Measurements from ENCODE around the gene MEX3A.
"Not testable (repeated sequence)": the region's sequence is repeated elsewhere in the genome, so short reads cannot be mapped to it uniquely, and the experiment has no call there.

Gene MEX3A

DNA sequence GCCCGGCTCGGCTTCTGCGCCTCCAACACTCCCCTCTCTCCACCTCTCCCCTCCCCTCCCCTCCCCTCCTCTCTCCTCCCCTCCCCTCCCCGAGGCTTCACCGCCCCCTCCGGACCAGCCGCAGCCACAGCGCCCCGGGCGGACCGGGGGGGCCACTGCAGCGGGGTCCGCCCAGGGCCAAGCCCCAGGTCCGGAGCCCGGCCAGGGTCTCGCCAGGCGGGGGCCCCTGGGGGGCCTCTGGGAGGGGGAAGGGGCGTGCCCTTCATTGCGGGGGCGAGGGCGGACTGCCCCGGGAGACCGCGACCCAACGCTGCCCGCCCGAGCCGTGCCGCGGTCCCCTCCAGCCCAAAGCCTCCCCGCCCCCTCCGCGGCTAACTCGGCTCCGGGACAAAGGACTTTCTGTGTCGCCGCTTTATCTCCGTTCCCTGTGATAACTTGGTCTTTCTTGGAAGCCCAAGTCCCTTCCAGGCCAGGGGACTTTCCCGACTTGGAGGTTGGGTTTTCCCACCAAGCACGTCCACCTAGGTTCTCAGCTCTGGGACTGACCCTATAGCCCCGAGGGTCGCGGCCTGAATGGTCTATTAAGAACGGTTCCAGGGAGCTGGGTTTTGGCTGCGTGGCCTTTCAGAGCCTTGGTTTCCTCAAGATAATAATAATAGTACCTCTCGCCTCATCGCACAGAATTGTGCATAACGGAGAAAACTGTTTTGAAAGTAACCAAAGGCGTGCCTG, 28.3 kb downstream of the MEX3A start, which contains the start of gene UBQLN4:
Gene UBQLN4, minus strand, starts transcription at position 31 of the 732 bp plus-strand sequence. CDS start 97 bp downstream, outside the sequence.
- peak; percentile 78 to 82 for DNase-seq

GRCh38 chr1:156052862-156053767, 29.1 kb downstream of the MEX3A start:
- DNase-seq = peak; percentile 59 to 63

GRCh38 chr1:156051011-156051725, 31.1 kb downstream of the MEX3A start:
- no peak for DNase-seq

DNA sequence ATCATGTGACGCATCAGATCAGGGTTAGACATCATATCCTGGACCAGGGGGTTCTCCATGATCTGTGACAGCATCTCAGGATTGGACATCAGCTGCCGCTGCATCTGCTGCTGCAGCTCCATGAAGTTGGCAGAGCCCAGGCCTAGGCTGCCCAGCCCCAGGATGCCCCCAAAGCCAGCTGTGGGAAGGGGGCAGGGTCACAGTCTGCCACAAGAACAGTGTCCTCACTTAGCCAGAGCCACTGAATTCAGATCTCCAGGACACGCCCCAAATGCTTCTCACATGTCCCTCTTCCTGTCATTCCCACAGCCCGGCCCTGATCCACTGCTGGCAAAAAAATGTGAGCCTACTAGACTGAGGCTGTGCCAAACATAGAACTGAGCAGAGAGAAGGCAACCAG, 31.9 kb downstream of the MEX3A start:
- DNase-seq = no peak

- no peak for DNase-seq
Measured at GRCh38 chr1:156048663-156049258, 33.5 kb downstream of the MEX3A start.

GRCh38 chr1:156045076-156045475, 37.2 kb downstream of the MEX3A start:
- no peak for DNase-seq

GRCh38 chr1:156042828-156043227, 39.4 kb downstream of the MEX3A start:
- DNase-seq = no peak

DNA sequence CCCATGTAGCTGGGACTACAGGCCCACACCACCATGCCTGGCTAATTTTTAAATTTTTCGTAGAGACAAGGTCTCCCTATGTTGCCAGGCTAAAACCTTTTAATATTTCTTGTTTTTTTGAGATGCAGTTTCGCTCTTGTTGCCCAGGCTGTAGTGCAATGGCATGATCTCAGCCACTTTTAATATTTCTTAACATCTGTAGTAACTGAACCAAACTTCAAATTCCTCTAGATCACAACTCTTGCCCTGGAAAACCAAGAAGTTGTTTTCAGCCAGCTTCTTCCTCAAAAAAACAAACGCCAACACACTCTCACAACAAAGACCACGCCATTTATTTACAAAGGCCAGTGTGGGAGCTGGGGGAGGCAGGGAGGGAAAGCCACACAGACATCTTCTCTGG, 47.3 kb downstream of the MEX3A start:
- not testable (repeated sequence) for DNase-seq

DNA sequence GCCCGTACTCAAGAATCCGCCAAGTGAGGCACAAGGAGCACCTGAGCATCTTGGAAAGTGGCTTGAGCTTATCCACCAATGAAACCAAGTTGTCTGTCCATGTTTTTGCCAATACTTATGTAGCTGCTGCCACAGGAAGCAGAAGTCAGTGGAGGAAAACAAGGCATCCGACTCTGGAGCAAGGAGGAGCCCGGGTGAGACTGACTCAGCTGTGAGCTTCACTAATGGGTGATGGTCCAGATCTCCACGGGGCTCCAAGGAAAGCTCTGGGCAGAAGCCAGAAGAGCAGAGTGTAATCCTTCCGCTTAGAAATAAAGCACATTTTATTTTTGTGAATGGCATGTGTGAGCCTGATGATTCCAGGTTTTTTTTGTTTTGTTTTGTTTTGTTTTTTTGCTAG, 49.3 kb downstream of the MEX3A start:
- DNase-seq = no peak

GRCh38 chr1:156026588-156026987, 55.7 kb downstream of the MEX3A start:
- no peak for DNase-seq

GRCh38 chr1:156025876-156026275, 56.4 kb downstream of the MEX3A start:
- DNase-seq = peak in 1 of 2 experiments; percentile 12

DNA sequence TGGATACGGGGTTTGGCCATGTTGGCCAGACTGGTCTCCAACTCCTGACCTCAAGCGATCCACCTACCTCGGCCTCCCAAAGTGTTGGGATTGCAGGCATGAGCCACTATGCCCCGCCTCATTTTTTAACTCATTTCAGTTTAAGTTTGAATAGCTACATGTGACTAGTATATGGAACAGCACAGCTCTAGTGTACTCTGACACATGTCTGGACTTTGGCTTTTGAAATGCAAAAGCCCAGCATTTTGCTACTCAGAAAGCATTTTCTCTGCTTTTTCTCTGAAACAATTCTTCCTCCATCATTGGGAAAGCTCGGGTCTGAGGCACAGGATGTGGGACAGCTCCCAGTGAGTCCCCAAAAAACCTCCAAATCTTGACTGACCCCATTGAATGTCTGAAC, 57.5 kb downstream of the MEX3A start:
- DNase-seq = no peak

All from activated CD4-positive, alpha-beta T cell treated with anti-CD3 and anti-CD28 coated beads, Interleukin-2, amount 50 U/mL, for 4 hours (primary cell).